Small intestine (tissue), 7 donors: Measurements from ENCODE around the gene FANCF. TPM values are rescaled to one million over a fixed set of nuclear protein-coding genes. Genes with fewer than 3 reads are reported as not detected.

Experiments used
- DNase-seq, 2 donors: peaks; one replicate each; pipeline versions ENCODE4 v3.0.0 to v3.0.0-alpha.2; 2013
- FAIRE-seq: peaks from 2 replicates; lab custom pipeline; 2012; peaks lifted over from hg19 to GRCh38; lab: Jason Lieb, UNC
- H3K27ac ChIP-seq, 3 donors: one replicate each; pipeline ENCODE4 v1.5.1; 2013; ENCODE audit warnings: low read length in 2 of 3, mild to moderate bottlenecking in 2 of 3, control low read depth in 1 of 3, inconsistent platforms in 1 of 3, low read depth in 1 of 3, moderate library complexity in 1 of 3
- H3K27me3 ChIP-seq, 3 donors: one replicate each; pipeline ENCODE4 v1.6.1; 2013; ENCODE audit warnings: low read length in 3 of 3, inconsistent platforms in 1 of 3; ENCODE audit not compliant: control insufficient read depth in 3 of 3, insufficient read depth in 3 of 3
- H3K36me3 ChIP-seq, 3 donors: one replicate each; pipeline ENCODE4 v1.6.1; 2013; ENCODE audit warnings: low read length in 3 of 3, inconsistent platforms in 1 of 3, low read depth in 1 of 3, mild to moderate bottlenecking in 1 of 3, moderate library complexity in 1 of 3; ENCODE audit not compliant: control insufficient read depth in 3 of 3, insufficient read depth in 2 of 3
- H3K4me1 ChIP-seq, 3 donors: one replicate each; pipeline ENCODE4 v1.6.1; 2013; ENCODE audit warnings: low read length in 2 of 3, inconsistent platforms in 1 of 3, low read depth in 1 of 3, mild to moderate bottlenecking in 1 of 3, moderate library complexity in 1 of 3; ENCODE audit not compliant: control insufficient read depth in 3 of 3, insufficient read depth in 2 of 3
- H3K4me3 ChIP-seq, 3 donors: one replicate each; pipeline ENCODE4 v1.5.1; 2013; ENCODE audit warnings: low read length in 3 of 3, control low read depth in 1 of 3, inconsistent platforms in 1 of 3, low read depth in 1 of 3, mild to moderate bottlenecking in 1 of 3, moderate library complexity in 1 of 3
- H3K9me3 ChIP-seq, 2 donors: one replicate each; pipeline ENCODE4 v1.6.1; 2013; ENCODE audit warnings: low read depth in 1 of 2, low read length in 1 of 2; ENCODE audit not compliant: control insufficient read depth in 2 of 2, insufficient read depth in 1 of 2
- WGBS, 3 donors: extraction: QIAGEN DNeasy Blood & Tissue Kit; methylation state at CpG; one replicate each; pipeline ENCODE4 v1.1.7; 2013; 5-methylcytosine and 5-hydroxymethylcytosine counted together
- polyA plus RNA-seq, 4 donors: library from polyadenylated mRNA; stranded (reverse) in 3 of 4; unstranded in 1 of 4; fragments of 200-250 nt in 3 of 4; fragments of 120-200 nt in 1 of 4; gene quantifications; one replicate each; pipeline versions ENCODE4 v1.2.1 to v1.2.3, GENCODE V29; 2013
- donor health status: healthy with polysubstance abuse.
- donor health status: control.
- donor health status: control.
- donor health status: Bipolar disorder and iron deficiency.
- donor health status: healthy.

FANCF gene
- polyA plus RNA-seq, 4 donors = 6.2 to 16.3 (median 13.0) TPM

GRCh38 chr11:22635689-22636088 is 10.1 kb upstream of the FANCF start:
- DNase-seq (no peak), FAIRE-seq (no peak)
- Histone ChIP-seq H3K27ac (peak overlapping the region; percentile 24 to 79 (median 54)), H3K36me3 (no peaks in the 10 kb centered on the region), H3K4me1 (peaks cover 0 to 9% (median 0%) of the 10 kb centered on the region in 3 donors), H3K27me3 (no peaks in the 10 kb centered on the region), H3K9me3 (no peaks in the 10 kb centered on the region), H3K4me3 (no peak overlapping the region)
- WGBS, 3 donors = 0 to 42% (median 0%) methylated on average over 1 of the region's 1 CpG

DNA sequence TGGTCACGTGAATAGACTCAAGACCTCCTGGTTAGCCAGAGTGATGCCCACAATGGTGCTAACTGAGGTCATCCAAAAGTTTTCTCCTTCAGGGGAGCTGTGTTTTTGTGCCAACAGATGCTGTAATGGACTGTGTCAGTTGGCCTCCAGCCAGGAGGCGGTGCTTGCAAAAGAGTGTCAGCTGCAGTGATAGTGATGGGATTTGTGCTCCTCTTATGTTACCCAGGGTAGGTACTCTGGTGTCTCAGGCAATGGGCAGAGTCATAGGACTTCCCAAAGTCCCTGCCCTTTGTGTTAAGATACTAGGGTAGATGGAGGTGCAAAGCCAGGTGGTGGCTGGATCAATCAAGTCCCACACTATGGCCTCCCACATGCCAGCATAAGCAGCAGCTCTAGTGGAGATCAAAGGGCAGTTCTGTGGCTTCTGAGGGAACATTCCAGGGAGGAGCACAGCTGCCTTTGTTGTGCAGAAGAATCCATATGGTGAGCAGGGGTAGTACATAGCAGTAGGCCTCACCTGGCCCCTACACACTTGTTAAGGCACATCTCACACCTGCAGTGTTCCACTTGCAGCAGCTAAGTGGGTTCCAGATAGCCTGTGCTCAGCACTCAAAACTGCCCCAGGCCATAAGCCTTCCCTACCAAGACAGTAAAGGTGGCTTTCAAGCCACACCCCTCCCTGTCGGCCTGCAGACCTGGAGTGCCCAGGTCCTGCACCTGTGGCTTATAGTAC is 9.4 kb upstream of the FANCF start:
- peak overlapping the region; percentile 24 to 79 (median 32) for H3K27ac ChIP-seq
- H3K27me3 ChIP-seq = no peaks in the 10 kb centered on the region
- peaks cover 0 to 9% (median 0%) of the 10 kb centered on the region in 3 donors for H3K4me1 ChIP-seq
- no peaks in the 10 kb centered on the region for H3K9me3 ChIP-seq
- FAIRE-seq = no peak
- peak; percentile 67 to 91 for DNase-seq
- H3K36me3 ChIP-seq = no peaks in the 10 kb centered on the region
- no peak overlapping the region for H3K4me3 ChIP-seq
- WGBS, 3 donors = 40 to 61% (median 41%) methylated on average over 3 of the region's 3 CpGs

GRCh38 chr11:22633354-22633902 is 7.8 kb upstream of the FANCF start:
- Histone ChIP-seq H3K27me3 (no peaks in the 10 kb centered on the region), H3K4me1 (peaks cover 0 to 9% (median 0%) of the 10 kb centered on the region in 3 donors), H3K36me3 (no peaks in the 10 kb centered on the region), H3K27ac (no peak overlapping the region), H3K9me3 (no peaks in the 10 kb centered on the region), H3K4me3 (no peak overlapping the region)
- no peak for FAIRE-seq
- no peak for DNase-seq

DNA sequence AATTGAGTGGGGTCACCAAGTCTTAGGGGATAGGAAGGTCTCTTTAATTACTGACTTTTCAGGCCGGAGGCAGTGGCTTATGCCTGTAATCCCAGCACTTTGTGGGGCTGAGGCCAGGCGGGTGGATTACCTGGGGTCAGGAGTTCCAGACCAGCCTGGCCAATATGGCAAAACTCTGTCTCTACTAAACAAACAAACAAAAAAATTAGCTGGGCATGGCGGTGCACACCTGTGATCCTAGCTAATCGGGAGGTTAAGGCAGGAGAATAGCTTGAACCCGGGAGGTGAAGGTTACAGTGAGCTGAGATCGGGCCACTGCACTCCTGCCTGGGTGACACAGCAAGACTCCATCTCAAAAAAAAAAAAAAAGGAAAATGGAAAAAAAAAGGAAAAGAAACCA is 1.8 kb upstream of the FANCF start:
- H3K4me3 ChIP-seq = no peak overlapping the region
- no peak for FAIRE-seq
- peaks cover 0 to 11% (median 0%) of the 10 kb centered on the region in 3 donors for H3K4me1 ChIP-seq
- no peaks in the 10 kb centered on the region for H3K36me3 ChIP-seq
- DNase-seq = no peak
- H3K9me3 ChIP-seq = no peaks in the 10 kb centered on the region
- WGBS, 3 donors = 88 to 94% (median 92%) methylated on average over 6 of the region's 6 CpGs
- H3K27ac ChIP-seq = no peak overlapping the region
- no peaks in the 10 kb centered on the region for H3K27me3 ChIP-seq

DNA sequence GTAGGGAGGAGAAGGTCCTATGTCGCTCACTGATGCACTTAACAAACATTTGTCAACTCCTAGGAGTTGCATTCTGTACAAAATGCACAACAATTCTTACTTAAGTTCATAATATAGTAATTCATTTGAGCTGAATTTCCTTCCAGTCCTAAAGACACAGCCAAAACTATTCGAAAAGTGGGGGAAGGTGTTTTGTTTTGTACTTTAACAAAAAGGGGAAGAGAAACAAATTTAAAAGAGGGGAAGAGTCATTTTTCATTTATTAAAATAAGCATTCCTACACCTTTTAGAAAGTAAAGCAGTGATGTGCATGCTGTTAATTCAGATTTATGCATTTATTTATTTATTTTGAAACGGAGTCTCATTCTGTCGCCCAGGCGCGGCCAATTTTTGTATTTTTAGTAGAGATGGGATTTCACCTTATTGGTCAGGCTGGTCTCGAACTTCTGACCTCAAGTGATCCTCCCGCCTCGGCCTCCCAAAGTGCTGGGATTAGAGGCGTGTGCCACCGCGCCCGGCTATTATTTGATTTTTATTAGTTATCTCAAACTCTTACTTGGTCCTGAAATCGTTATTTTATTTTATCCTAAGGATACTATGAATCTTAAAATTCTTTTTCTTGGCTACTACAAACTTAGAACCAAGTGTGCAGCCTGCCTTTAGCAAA is 1.1 kb upstream of the FANCF start:
- Histone ChIP-seq H3K4me1 (peaks cover 0 to 11% (median 0%) of the 10 kb centered on the region in 3 donors), H3K9me3 (no peaks in the 10 kb centered on the region), H3K36me3 (no peaks in the 10 kb centered on the region), H3K4me3 (peak overlapping the region in 1 of 3 donors; percentile 71), H3K27ac (no peak overlapping the region), H3K27me3 (no peaks in the 10 kb centered on the region)
- WGBS, 3 donors = 91 to 93% (median 92%) methylated on average over 14 of the region's 14 CpGs
- no peak for DNase-seq
- FAIRE-seq = no peak

DNA sequence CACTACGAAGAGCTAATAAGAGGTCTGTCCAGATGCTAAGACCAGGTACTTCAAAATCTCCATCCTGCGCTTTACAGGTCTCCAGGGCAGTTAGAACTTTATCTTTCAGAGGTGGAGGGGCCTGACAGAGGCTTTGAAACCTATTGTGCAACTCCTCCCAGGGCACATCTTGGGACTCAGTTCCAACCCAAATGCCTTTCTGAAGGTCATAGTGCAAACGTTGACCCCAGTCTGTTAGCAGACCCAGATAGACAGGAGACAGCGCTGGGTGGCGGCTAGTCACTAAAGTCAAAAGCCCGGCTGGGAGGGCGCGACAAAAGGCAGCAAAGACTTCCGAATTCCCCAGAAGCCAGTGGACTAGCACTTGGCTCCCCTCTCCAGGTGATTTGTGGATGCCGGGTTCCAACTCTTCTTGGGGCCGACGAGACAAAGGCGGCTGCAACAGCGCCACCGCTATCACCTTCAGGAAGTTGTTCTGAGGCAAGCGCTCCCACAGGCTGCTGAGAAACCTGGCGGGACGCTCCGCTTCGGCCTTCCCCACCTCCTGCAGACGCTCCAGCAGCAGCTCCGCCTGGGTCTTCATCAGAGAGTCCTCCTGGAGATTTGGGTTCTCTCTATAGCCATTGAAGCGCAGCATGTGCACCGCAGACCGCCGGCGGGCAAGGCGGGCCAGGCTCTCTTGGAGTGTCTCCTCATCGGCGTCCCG is 728 bp downstream of the FANCF start:
- DNase-seq = peak; percentile 79 to 88
- H3K4me1 ChIP-seq = peaks cover 0 to 11% (median 0%) of the 10 kb centered on the region in 3 donors
- H3K9me3 ChIP-seq = no peaks in the 10 kb centered on the region
- peak overlapping the region; percentile 94 to 98 (median 95) for H3K27ac ChIP-seq
- no peaks in the 10 kb centered on the region for H3K27me3 ChIP-seq
- no peaks in the 10 kb centered on the region for H3K36me3 ChIP-seq
- 2 to 4% (median 2%) methylated on average over 31 of the region's 31 CpGs for WGBS, 3 donors
- no peak for FAIRE-seq
- peak overlapping the region; percentile 70 to 98 (median 71) for H3K4me3 ChIP-seq

GRCh38 chr11:22617868-22618267 is 7.8 kb downstream of the FANCF start:
- peaks cover 0 to 6% of the 10 kb centered on the region in 2 donors for H3K9me3 ChIP-seq
- no peak overlapping the region for H3K27ac ChIP-seq
- DNase-seq (no peak), FAIRE-seq (no peak)
- 89 to 94% (median 91%) methylated on average over 5 of the region's 5 CpGs for WGBS, 3 donors
- H3K4me3 ChIP-seq = no peak overlapping the region
- no peaks in the 10 kb centered on the region for H3K27me3 ChIP-seq
- H3K36me3 ChIP-seq = peaks cover 0 to 3% (median 0%) of the 10 kb centered on the region in 3 donors
- H3K4me1 ChIP-seq = no peaks in the 10 kb centered on the region

DNA sequence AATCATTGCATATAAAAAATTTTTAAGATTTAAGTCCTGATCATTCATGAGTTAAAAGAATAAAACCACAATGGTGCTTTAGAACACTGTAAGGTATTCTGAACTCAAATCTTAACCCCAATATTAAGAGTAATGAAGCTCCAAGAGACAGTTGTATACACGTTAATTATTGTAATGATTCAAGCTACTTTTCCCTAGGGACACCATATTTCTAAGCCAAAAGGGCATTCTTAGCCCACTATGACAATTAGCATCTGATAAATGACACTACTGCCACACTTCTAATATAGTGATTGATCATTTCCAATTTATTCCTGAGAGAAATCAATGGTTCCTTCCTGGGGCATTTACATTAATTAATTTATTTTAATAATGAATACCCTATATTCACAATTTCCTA is 21.7 kb downstream of the FANCF start:
- no peak for FAIRE-seq
- 29 to 47% (median 43%) methylated on average over 1 of the region's 1 CpG for WGBS, 3 donors
- no peaks in the 10 kb centered on the region for H3K36me3 ChIP-seq

More for the DNA sequence above, 21.7 kb downstream of the FANCF start:
- H3K9me3 ChIP-seq = no peaks in the 10 kb centered on the region
- H3K4me3 ChIP-seq = no peak overlapping the region
- DNase-seq = no peak
- H3K4me1 ChIP-seq = no peaks in the 10 kb centered on the region
- no peak overlapping the region for H3K27ac ChIP-seq
- H3K27me3 ChIP-seq = peaks cover 0 to 1% (median 0%) of the 10 kb centered on the region in 3 donors
